H54 (cell line): Measurements from ENCODE around the gene ZBTB45.
A peak's percentile ranks its signal among the peaks of the same experiment; 100 is the strongest.

Source experiments
- DNase-seq: peaks from one replicate; pipeline ENCODE4 v3.0.0; 2011; ENCODE audit warnings: low spot score, mixed read lengths; ENCODE audit not compliant: insufficient read length
- FAIRE-seq: peaks from 3 replicates; lab custom pipeline; 2011; peaks lifted over from hg19 to GRCh38; lab: Jason Lieb, UNC
- POLR2A ChIP-seq: IDR thresholded peaks from 2 replicates; pipeline ENCODE4 v1.6.1; 2011; ENCODE audit warnings: low read depth, mild to moderate bottlenecking, low read length

Gene ZBTB45

DNA sequence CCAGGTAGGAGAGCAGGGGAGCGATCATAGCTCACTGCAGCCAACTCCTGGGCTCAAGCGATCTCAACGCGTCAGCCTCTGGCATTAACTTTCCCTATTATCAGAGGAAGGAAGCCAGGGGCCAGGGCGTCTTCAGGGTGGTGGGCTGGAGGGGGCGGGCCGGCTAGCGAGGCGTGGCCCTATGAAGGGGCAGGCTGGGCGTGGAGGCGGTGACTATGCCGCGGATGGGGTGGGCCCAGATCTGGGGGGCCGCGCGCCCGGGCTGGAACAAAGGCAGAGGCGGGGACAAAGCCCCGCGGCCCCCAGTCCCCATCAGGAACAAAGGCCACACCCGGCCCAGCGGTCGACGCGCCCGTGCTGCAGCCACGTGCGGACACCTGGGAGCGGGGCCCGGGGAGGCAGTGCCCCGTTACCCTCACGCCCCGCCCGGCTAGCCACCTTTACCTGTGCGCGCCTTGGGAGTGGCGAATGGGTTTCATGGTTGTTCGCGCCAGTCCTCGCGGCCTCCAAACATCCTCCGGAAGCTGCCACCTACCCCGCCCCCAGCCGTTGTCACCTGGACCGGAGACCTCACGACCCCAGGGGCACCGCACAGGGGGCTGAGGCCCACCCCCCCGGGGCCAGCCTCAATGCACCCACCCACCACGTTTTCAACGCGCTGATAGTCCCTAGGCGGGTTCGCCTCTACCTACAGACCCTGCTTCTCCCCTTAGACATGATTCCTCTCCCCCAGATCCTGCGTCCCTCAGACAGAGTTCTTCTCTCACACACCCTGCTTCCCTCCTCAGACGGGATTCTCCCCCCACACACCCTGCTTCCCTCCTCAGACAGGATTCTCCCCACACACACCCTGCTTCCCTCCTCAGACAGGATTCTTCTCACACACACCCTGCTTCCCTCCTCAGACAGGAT is 18.9 kb upstream of the ZBTB45 start:
- FAIRE-seq: no peak
- TF ChIP-seq POLR2A: no peak
- no peak for DNase-seq

DNA sequence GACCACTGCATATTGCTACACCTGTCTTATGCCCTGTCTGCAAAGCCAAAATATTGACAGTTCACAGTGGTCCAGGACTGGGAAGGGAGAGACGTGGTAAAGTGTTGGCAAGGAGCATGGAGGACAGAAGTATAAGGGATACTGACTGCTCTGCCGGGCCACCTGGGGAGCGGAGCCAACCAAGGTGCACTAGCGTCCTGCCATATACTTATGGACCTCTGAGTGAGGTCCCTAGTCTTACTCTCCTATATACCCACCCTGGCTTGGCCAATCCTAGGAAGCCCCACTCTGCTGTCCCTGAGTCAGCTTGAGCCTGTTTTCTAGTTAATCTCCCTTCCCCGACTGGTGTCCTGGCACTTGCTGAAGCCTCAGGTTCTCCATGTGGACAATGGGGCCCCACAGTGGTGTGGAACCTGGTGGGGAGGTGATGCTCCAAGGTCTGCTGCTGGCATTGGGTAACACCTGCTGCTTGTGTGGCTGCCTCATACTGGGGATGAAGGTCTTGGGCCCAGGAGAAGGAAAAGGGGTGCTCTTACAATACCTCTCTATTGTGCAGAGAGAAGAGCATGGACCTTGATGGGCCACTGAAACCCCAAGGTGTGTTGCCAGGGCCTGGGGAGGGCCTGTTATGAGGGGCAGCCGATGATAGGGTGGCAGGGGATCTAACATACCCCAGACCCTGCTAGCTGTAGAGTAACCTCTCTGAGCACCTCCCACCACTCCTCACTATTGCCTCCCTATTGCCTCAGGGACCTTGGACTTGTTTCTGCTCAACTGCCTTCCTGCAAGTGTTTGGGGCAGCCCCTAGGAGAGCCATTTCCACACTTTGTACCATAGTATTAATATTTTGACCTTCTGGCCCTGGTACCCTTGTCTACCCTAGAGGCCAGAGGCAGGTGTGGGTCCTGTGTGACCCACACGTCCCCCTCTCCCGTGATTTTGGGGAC is 17.5 kb upstream of the ZBTB45 start:
- no peak for FAIRE-seq
- no peak for DNase-seq
- TF ChIP-seq POLR2A: no peak

DNA sequence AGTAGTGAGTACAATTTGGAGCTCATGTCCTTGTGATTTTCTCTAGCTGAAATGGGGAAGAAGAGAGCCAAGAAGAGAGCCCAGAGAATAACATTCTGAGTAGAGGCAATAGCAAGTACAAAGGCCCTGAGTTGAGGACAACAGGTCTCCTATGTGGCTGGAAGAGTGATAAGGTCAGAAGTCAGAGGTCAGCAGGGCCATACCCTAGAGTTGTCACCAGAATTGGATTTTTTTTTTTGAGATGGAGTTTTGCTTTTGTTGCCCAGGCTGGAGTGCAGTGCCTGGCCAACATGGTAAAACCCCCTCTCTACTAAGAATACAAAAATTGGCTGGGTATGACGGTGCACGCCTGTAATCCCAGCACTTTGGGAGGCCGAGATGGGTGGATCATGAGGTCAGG is 16.2 kb upstream of the ZBTB45 start:
- no peak for FAIRE-seq
- DNase-seq: no peak

DNA sequence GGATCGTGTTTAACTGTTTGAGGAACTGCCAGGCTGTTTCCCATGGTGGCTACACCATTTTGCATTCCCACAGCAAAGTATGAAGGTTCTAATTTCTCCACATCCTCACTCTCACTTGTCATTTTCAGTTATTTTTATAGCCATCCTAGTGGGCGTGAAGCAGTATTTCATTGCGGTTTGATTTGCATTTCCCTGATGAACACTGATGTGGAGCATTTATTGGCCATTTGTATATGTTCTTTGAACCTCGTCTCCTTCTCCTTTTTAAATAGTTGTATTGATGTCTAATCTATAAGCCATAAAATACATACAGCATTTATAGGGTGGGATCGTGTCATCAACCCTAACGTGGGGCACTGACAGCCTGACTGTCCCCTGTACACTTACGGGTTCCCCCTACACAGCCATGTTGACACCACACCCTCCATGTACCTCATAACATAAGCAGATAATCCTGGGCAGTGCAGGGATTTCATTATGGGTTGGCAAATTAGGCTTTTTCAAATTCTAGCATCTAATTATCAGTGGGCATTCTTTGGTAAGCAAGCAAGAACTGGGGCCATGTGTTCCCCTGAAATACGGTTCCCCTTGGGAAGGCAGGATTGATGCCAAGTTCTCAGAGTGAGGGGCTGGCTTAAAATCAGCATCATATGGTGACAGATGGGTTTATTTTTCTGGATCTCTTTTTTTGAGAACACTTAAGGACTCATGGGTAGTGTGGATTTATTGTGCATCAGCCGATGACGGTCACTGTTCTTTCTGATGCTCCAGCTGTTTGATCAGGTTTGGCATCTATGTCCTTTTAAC is 11.6 kb upstream of the ZBTB45 start:
- no peak for TF ChIP-seq POLR2A
- no peak for FAIRE-seq
- DNase-seq: no peak

More for the DNA sequence above, 16.2 kb upstream of the ZBTB45 start:
- TF ChIP-seq POLR2A: no peak

DNA sequence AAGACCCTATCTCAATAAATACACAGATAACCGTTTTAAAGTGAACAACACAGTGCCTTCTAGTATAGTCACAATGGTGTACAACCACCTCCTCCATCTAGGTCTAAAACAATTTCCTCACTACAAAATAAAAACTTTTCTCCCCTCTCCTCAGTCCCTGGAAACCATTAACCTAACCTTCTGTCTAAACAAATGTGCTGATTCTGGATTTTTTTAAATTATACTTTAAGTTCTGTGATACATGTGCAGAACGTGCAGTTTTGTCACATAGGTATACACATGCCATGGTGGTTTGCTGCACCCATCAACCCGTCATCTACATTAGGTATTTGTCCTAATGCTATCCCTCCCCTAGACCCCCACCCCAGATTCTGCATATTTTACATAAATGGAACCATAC is 9.8 kb upstream of the ZBTB45 start:
- TF ChIP-seq POLR2A: no peak
- DNase-seq (no peak), FAIRE-seq (no peak)

DNA sequence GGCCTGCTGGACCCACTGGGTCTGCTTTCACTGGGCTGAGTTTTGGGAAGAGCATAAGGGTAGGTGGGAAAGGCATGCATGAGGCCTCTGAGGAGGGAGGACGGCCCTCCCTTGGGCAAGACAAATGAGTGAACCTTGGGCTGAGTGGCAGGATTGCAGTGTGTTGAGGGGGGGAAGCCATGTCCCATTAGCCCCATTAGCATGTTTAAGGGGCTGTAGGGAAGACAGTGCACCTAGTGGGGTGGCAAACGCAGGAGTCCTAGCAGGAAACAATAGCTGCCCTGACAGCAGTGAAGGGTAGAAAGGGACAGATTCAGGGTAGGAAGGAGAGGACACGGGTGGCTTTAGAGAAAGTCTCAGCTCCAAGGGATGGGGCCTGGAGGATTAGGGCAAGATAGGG is 3.1 kb upstream of the ZBTB45 start:
- TF ChIP-seq POLR2A: no peak
- DNase-seq: no peak
- FAIRE-seq: no peak

DNA sequence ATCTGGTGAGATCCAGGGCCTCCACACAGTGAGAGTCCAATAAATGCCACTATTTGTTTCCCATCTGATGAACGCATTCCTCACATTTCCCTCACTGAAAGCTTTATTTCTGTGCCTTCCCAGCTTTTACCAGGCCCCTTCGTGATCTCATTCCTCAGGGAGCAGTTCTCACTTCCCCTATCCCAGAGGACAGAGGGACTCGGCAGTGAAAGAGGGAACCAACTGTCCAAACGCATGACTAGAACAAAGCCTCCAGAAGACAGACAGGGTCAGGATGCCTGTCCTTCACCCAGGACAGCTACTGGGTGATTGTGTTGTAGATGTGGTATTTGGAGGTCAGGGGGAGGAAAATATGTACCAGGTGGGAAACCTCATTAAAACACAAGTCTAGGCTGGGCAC is 2.0 kb upstream of the ZBTB45 start:
- DNase-seq (no peak), FAIRE-seq (no peak)
- no peak for TF ChIP-seq POLR2A

DNA sequence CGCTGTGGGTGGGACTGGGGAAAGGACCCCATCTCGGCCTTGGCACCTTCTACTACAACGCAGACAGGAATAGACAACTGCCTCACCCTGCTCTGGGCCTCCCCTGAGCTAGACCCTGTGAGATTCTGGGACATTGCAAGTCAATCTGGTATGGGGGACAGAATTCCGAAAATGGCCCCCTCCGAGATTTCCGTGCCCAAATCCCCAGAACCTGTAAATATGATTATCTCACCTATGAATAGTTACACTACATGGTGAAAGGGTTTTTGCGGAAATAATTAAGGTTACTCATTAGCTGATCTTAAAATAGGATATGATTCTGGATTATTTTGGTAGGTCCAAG is 618 bp upstream of the ZBTB45 start:
- no peak for FAIRE-seq
- no peak for TF ChIP-seq POLR2A
- DNase-seq: no peak

DNA sequence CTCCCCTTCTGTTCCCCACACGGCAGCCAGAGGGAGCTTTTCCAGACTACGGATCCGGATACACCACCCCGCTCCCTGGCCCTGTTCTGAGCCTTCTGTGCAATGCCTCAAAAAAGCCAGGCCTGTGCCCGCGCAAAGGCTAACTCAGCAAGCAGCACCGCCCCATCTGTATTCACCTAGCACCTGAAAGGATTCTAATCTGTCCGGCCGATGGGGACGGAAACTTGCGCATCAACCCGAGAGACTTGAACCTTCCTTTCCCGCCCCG is 589 bp downstream of the ZBTB45 start:
- 0 out of 2 replicates have a peak, but pooled peaks have one; percentile 35 for TF ChIP-seq POLR2A
- DNase-seq: peak; percentile 92
- no peak for FAIRE-seq

DNA sequence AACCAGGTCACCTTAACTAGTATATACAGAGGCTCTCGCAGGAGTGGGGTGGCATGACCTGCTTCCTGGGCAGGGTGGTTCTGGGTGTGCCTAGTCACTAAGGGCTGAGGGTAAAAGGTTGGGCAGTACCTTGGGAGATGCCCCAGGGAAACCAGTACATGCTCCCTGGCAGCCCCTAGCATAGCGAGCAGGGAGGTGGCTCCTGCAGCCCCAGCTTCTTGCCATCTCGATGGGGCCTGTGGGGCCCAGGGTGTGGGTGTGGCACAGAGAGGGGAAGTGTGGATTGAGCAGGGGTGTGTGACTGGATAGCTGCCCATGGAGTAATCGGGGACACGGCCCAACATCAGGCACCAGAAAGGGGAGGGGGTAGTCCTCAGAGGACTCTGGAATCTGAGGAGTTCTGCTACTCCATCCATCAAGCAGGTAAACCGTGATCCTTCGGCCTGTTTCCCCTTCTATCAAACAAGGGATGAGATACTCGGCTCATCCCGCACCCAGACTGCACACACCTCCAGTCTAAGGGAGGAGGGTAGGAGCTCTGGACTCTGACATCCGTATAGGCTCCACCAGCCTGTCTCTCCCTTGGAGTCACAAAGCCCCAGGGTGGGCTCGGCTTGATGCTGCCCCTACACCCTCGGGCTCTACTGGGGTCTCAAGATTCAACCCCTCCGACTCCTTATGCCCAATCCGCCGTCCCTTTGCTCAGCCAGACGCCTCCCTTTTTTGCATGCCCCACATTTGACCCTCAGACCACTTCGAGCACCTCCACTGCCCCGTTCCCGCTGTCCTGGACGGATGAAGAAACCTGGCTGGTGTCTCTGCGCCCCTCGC is 1.1 kb downstream of the ZBTB45 start:
- FAIRE-seq: no peak
- no peak for DNase-seq
- no peak for TF ChIP-seq POLR2A

DNA sequence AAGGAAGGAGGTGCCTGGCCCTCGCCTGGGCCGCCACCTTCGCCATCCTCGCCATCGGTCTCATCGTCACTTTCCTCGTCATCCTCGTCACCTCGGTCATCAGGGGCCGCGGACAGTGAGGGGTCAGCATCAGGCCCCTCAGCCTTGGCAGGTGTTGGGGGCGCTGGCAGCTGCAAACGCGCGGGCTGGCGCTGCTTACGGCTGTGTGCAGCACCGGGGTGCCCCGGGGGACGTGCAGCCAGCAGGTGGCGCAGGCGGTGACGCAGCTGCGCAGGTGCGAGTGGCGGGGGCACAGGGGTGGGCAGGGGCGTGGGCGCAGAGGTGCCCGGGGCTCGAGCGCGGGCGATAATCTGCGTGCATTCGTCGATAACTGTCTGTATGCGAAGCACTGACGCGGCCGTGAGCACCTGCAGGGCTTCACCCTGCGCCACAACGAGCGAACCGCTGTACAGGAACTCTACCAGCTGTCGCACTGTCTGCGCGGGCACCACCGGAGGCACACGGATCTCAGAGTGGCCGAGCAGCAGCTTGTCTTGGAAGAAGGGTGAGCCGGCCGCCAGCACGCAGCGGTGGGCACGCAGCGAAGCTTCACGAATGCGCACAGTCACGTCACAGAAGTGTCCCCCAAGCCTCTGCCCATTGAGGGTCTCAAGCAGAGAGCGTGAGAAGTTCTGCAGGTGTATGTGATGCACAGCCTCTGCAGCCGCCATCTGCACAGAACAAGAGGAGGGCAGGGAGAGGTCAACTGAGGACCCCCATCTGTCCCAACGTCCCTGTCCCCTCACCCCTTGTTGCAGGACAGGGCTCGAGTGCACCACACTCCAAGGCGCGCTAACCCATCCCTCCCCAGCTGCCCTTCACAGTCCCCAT is 2.4 kb downstream of the ZBTB45 start:
- FAIRE-seq (no peak), DNase-seq (no peak)
- TF ChIP-seq POLR2A: 0 out of 2 replicates have a peak, but pooled peaks have one; percentile 19

DNA sequence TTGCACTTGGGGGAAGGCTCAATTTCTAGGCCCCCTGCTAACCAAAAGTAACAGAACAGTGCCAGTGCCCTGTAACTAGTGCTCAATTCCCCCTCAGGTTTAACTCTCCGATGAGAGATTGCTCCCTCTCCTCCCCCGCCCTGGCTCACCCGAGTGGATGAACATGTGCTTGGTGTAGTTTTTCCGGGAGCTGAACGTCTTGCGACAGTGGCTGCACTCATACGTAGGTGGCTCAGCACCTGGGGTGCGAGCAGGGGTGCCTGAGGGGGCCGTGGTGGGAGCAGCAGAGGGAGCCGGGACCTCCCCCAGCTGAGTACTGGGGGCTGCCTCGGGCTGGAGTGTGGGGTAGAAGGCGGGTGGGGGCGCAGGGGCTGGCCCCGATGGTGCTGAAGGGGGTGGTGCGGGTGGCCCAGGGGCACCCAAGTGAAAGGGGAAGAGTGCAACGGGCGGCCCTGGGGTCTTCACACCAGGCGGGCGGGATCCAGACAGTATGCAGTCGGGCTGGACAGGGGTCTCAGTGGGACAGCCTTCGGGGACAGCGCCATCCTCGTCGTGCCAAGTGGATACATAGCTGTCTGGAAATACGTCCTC is 3.3 kb downstream of the ZBTB45 start:
- no peak for DNase-seq
- TF ChIP-seq POLR2A: no peak
- no peak for FAIRE-seq
